T-helper 1 cell treated with Interleukin-12 subunit alpha and Interleukin-12 subunit beta and Interleukin-4 antibody, amounts not matched to agents 30 μg/mL and 1 μg/mL, for 36 hours (primary cell): ENCODE measurements around the gene AVPR2.

ENCODE experiments used
- H3K27ac Mint-ChIP-seq: one replicate; pipeline ENCODE4 v1.8.0; 2021; ENCODE audit warnings: mild to moderate bottlenecking, mixed read lengths
- H3K27me3 Mint-ChIP-seq: one replicate; pipeline ENCODE4 v1.8.0; 2021; ENCODE audit warnings: low read depth, mixed read lengths
- H3K36me3 Mint-ChIP-seq: one replicate; pipeline ENCODE4 v1.8.0; 2021; ENCODE audit warnings: low read depth, mixed read lengths
- H3K4me1 Mint-ChIP-seq: one replicate; pipeline ENCODE4 v1.8.0; 2021; ENCODE audit warnings: low read depth, mixed read lengths
- H3K4me3 Mint-ChIP-seq: one replicate; pipeline ENCODE4 v1.8.0; 2021; ENCODE audit warnings: mild to moderate bottlenecking, moderate library complexity, mixed read lengths
- H3K9me3 Mint-ChIP-seq: one replicate; pipeline ENCODE4 v1.8.0; 2021; ENCODE audit warnings: mixed read lengths

Gene AVPR2

GRCh38 chrX:153925387-153925738 is 20.9 kb downstream of the AVPR2 start:
- Mint-ChIP-seq H3K27me3 (no peaks in the 10 kb centered on the region), H3K27ac (peak overlapping the region; percentile 93), H3K36me3 (peaks cover 20% of the 10 kb centered on the region), H3K9me3 (no peaks in the 10 kb centered on the region), H3K4me1 (peaks cover 23% of the 10 kb centered on the region), H3K4me3 (peak overlapping the region; percentile 96)

- Mint-ChIP-seq H3K4me3 (peak within 1 kb of the TSS; percentile 96), H3K9me3 (no peaks in the 10 kb centered on the region), H3K27ac (peak within 1 kb of the TSS; percentile 97), H3K4me1 (peaks cover 23% of the 10 kb centered on the region), H3K27me3 (no peaks in the 10 kb centered on the region), H3K36me3 (peaks cover 20% of the 10 kb centered on the region)
Measured at GRCh38 chrX:153925739-153926551, 21.5 kb downstream of the AVPR2 start, which contains the start of gene ARHGAP4. TSS of gene ARHGAP4 (minus strand) at chrX:153926264. CDS start at chrX:153926202, 62 bp downstream.

GRCh38 chrX:153926552-153926857 is 22.0 kb downstream of the AVPR2 start:
- Mint-ChIP-seq H3K4me1 (peaks cover 24% of the 10 kb centered on the region), H3K36me3 (peaks cover 22% of the 10 kb centered on the region), H3K4me3 (peak overlapping the region; percentile 85), H3K9me3 (no peaks in the 10 kb centered on the region), H3K27ac (peak overlapping the region; percentile 97), H3K27me3 (no peaks in the 10 kb centered on the region)

- no peaks in the 10 kb centered on the region for H3K27me3 Mint-ChIP-seq
Measured at GRCh38 chrX:153926858-153927671, 22.6 kb downstream of the AVPR2 start.

GRCh38 chrX:153927672-153927921 is 23.1 kb downstream of the AVPR2 start:
- Mint-ChIP-seq H3K27me3 (no peaks in the 10 kb centered on the region), H3K4me3 (peak overlapping the region; percentile 85), H3K36me3 (peaks cover 21% of the 10 kb centered on the region), H3K4me1 (peaks cover 18% of the 10 kb centered on the region), H3K27ac (peak overlapping the region; percentile 97), H3K9me3 (no peaks in the 10 kb centered on the region)

More at GRCh38 chrX:153926858-153927671, 22.6 kb downstream of the AVPR2 start:
- peaks cover 25% of the 10 kb centered on the region for H3K36me3 Mint-ChIP-seq
- peaks cover 23% of the 10 kb centered on the region for H3K4me1 Mint-ChIP-seq
- H3K4me3 Mint-ChIP-seq: peak overlapping the region; percentile 85
- H3K9me3 Mint-ChIP-seq: no peaks in the 10 kb centered on the region
- peak overlapping the region; percentile 97 for H3K27ac Mint-ChIP-seq

GRCh38 chrX:153927922-153928760 is 23.7 kb downstream of the AVPR2 start:
- no peaks in the 10 kb centered on the region for H3K27me3 Mint-ChIP-seq

GRCh38 chrX:153928846-153929245 is 24.4 kb downstream of the AVPR2 start:
- peak overlapping the region; percentile 57 for H3K4me3 Mint-ChIP-seq
- H3K4me1 Mint-ChIP-seq: peaks cover 13% of the 10 kb centered on the region
- H3K9me3 Mint-ChIP-seq: no peaks in the 10 kb centered on the region
- peak overlapping the region; percentile 59 for H3K27ac Mint-ChIP-seq
- no peaks in the 10 kb centered on the region for H3K27me3 Mint-ChIP-seq
- peaks cover 16% of the 10 kb centered on the region for H3K36me3 Mint-ChIP-seq

More at GRCh38 chrX:153927922-153928760, 23.7 kb downstream of the AVPR2 start:
- H3K4me3 Mint-ChIP-seq: peak overlapping the region; percentile 94
- peaks cover 15% of the 10 kb centered on the region for H3K4me1 Mint-ChIP-seq
- no peaks in the 10 kb centered on the region for H3K9me3 Mint-ChIP-seq
- H3K36me3 Mint-ChIP-seq: peaks cover 20% of the 10 kb centered on the region
- H3K27ac Mint-ChIP-seq: peak overlapping the region; percentile 97

GRCh38 chrX:153929576-153929975 is 25.1 kb downstream of the AVPR2 start:
- Mint-ChIP-seq H3K36me3 (peaks cover 13% of the 10 kb centered on the region), H3K4me1 (peaks cover 14% of the 10 kb centered on the region)

GRCh38 chrX:153930011-153930910 is 25.8 kb downstream of the AVPR2 start:
- Mint-ChIP-seq H3K4me3 (no peak overlapping the region), H3K36me3 (peaks cover 12% of the 10 kb centered on the region), H3K27ac (no peak overlapping the region), H3K4me1 (peaks cover 14% of the 10 kb centered on the region), H3K27me3 (no peaks in the 10 kb centered on the region), H3K9me3 (no peaks in the 10 kb centered on the region)

More at GRCh38 chrX:153929576-153929975, 25.1 kb downstream of the AVPR2 start:
- no peaks in the 10 kb centered on the region for H3K9me3 Mint-ChIP-seq
- no peaks in the 10 kb centered on the region for H3K27me3 Mint-ChIP-seq
- H3K4me3 Mint-ChIP-seq: no peak overlapping the region
- H3K27ac Mint-ChIP-seq: peak overlapping the region; percentile 55

- peaks cover 15% of the 10 kb centered on the region for H3K4me1 Mint-ChIP-seq
- no peak overlapping the region for H3K27ac Mint-ChIP-seq
- H3K27me3 Mint-ChIP-seq: no peaks in the 10 kb centered on the region
- H3K36me3 Mint-ChIP-seq: peaks cover 9% of the 10 kb centered on the region
- H3K4me3 Mint-ChIP-seq: no peak overlapping the region
- no peaks in the 10 kb centered on the region for H3K9me3 Mint-ChIP-seq
Measured at GRCh38 chrX:153931151-153931550, 26.7 kb downstream of the AVPR2 start.

- Mint-ChIP-seq H3K4me1 (peaks cover 15% of the 10 kb centered on the region), H3K9me3 (no peaks in the 10 kb centered on the region), H3K27ac (peak overlapping the region; percentile 24)
Measured at GRCh38 chrX:153931748-153932147, 27.3 kb downstream of the AVPR2 start.

GRCh38 chrX:153932220-153932915 is 27.9 kb downstream of the AVPR2 start:
- peaks cover 12% of the 10 kb centered on the region for H3K4me1 Mint-ChIP-seq
- H3K9me3 Mint-ChIP-seq: no peaks in the 10 kb centered on the region
- H3K4me3 Mint-ChIP-seq: no peak overlapping the region
- H3K27ac Mint-ChIP-seq: no peak overlapping the region
- H3K27me3 Mint-ChIP-seq: no peaks in the 10 kb centered on the region
- H3K36me3 Mint-ChIP-seq: peaks cover 6% of the 10 kb centered on the region

More at GRCh38 chrX:153931748-153932147, 27.3 kb downstream of the AVPR2 start:
- no peaks in the 10 kb centered on the region for H3K27me3 Mint-ChIP-seq
- H3K4me3 Mint-ChIP-seq: no peak overlapping the region
- peaks cover 8% of the 10 kb centered on the region for H3K36me3 Mint-ChIP-seq

- Mint-ChIP-seq H3K27me3 (no peaks in the 10 kb centered on the region), H3K36me3 (peaks cover 11% of the 10 kb centered on the region), H3K9me3 (no peaks in the 10 kb centered on the region), H3K4me3 (peak overlapping the region; percentile 81), H3K4me1 (peaks cover 12% of the 10 kb centered on the region), H3K27ac (peak overlapping the region; percentile 41)
Measured at GRCh38 chrX:153933748-153934147, 29.3 kb downstream of the AVPR2 start.
